Hepatocyte (in vitro differentiated cells): ENCODE data around the gene SMAD1. TPM values are rescaled to one million over a fixed set of nuclear protein-coding genes. Genes with fewer than 3 reads are reported as not detected.

Experiments
- DNase-seq: peaks from one replicate; pipeline ENCODE4 v3.0.0-alpha.2; 2016; ENCODE audit warnings: low spot score
- H2AFZ ChIP-seq: fragments of 200-600 bp; sonication (generic); 2 replicates; pipeline ENCODE4 v1.6.0; 2016; ENCODE audit warnings: antibody characterized with exemption, mild to moderate bottlenecking
- H3K27ac ChIP-seq: fragments of 200-600 bp; sonication (generic); 2 replicates; pipeline ENCODE4 v1.5.1; 2016; ENCODE audit warnings: mild to moderate bottlenecking
- H3K27me3 ChIP-seq: fragments of 200-600 bp; sonication (generic); 2 replicates; pipeline ENCODE4 v1.6.1; 2016
- H3K36me3 ChIP-seq: fragments of 200-600 bp; sonication (generic); replicated peaks from 2 replicates; pipeline ENCODE4 v1.5.1; 2016; ENCODE audit warnings: low read depth; ENCODE audit not compliant: insufficient read depth
- H3K4me1 ChIP-seq: fragments of 200-600 bp; sonication (generic); 2 replicates; pipeline ENCODE4 v1.5.1; 2016; ENCODE audit warnings: mild to moderate bottlenecking, moderate library complexity; ENCODE audit not compliant: insufficient read depth
- H3K4me2 ChIP-seq: fragments of 200-600 bp; sonication (generic); 2 replicates; pipeline ENCODE4 v1.6.0; 2016
- H3K4me3 ChIP-seq: fragments of 200-600 bp; sonication (generic); 2 replicates; pipeline ENCODE4 v1.5.1; 2016; ENCODE audit warnings: mild to moderate bottlenecking
- H3K79me2 ChIP-seq: fragments of 200-600 bp; sonication (generic); 2 replicates; pipeline ENCODE4 v1.6.0; 2017; ENCODE audit warnings: mild to moderate bottlenecking
- H3K9me2 ChIP-seq: fragments of 200-600 bp; sonication (generic); replicated peaks from 2 replicates; pipeline ENCODE4 v1.6.0; 2017; ENCODE audit warnings: mild to moderate bottlenecking; ENCODE audit not compliant: insufficient read depth
- H3K9me3 ChIP-seq: fragments of 200-600 bp; sonication (generic); 2 replicates; pipeline ENCODE4 v1.5.1; 2016; ENCODE audit warnings: low read depth, mild to moderate bottlenecking
- H4K20me1 ChIP-seq: fragments of 200-600 bp; sonication (generic); 2 replicates; pipeline ENCODE4 v1.6.0; 2016; ENCODE audit warnings: mild to moderate bottlenecking; ENCODE audit not compliant: insufficient read depth, poor library complexity, severe bottlenecking
- EZH2 ChIP-seq: fragments of 200-600 bp; sonication (generic); IDR thresholded peaks from 2 replicates; pipeline ENCODE4 v1.6.1; 2016; ENCODE audit warnings: antibody characterized with exemption, mild to moderate bottlenecking, borderline replicate concordance
- EZH2phosphoT487 ChIP-seq: fragments of 200-600 bp; sonication (generic); IDR thresholded peaks from one replicate; pipeline ENCODE4 v1.6.1; 2018; ENCODE audit warnings: antibody characterized with exemption, mild to moderate bottlenecking, low read depth, moderate library complexity; ENCODE audit not compliant: unreplicated experiment, severe bottlenecking
- WGBS: methylation state at CpG from one replicate; pipeline ENCODE4 v1.1.6; 2016; ENCODE audit warnings: low lambda C conversion rate; ENCODE audit errors: missing lambda C conversion rate; 5-methylcytosine and 5-hydroxymethylcytosine counted together
- polyA plus RNA-seq: library from polyadenylated mRNA; unstranded; fragments of >200 nt; fragmentation: Nextera tagmentation; extraction: Ambion mirVana; gene quantifications from 2 replicates; pipeline ENCODE4 v1.2.1, GENCODE V29; 2016
- total RNA-seq: library from RNA; depleted of rRNA; stranded (reverse); fragments of >200 nt; gene quantifications from 2 replicates; pipeline ENCODE4 v1.2.3, GENCODE V29; 2014
- TF ChIP-seq, protein P1 (sequence below): fragments of 200-600 bp; sonication (generic); IDR thresholded peaks from 2 replicates; pipeline ENCODE4 v1.5.1; 2016; ENCODE audit warnings: antibody characterized with exemption, mild to moderate bottlenecking; ENCODE audit not compliant: poor library complexity

Gene SMAD1
- total and polyA plus RNA-seq, 2 experiments from 2014 or later: 18.1 to 24.1 TPM

DNA sequence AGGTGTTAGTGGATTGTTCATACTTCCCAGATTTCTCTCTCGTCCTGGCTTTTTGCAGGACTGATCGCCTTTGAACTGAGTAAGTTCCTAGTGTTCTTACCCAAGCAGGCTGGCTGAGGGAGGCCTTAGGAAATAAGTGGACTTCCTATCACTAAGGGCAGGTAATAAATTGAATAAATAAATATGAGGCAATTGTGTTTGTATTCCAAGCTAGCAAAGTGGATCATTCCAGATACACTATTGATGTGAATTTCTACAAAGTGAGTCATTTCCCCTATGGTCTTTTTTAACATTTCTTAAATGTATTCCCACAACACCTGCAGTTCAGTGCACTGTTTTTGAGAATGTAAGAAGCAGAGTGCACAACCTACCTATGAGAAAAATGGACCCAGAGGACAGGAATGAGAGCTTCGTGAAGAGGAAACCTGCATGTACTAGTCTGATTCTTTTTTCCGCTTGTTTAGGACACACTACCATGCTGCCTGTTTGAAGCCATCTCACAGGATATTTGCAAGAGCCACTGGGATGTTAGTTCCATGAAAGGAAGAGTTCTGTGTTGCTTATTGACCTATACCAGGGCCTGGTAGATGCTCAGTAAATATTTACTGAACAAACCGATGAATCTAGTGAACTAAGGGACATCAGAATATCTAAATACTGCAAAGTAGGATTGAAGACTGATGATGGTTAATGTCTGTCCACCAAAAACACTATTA lies 29.0 kb upstream of the SMAD1 start:
- no peak overlapping the region for H3K4me2 ChIP-seq
- WGBS: 86% methylated on average over 5 of the region's 5 CpGs

DNA sequence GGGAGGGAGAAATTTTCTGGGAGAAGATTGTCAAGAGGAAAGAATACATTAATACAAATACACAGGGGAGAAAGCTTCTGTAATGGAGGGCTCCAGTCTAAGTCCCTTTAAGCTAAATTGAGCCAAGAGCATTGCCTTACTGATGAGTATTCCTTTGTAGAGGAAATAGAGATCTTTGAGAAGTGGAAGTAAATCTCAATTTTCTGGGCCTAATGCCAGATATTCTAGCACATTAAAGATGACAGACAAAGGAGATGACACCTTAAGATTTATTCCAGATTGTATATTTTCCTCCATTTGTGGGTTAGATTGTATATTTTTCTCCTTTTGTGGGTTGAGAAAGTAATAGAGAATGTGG lies 28.5 kb upstream of the SMAD1 start:
- Histone ChIP-seq H3K9me3 (no peaks in the 10 kb centered on the region), H3K27ac (no peak overlapping the region), H3K36me3 (no peaks in the 10 kb centered on the region), H3K4me1 (no peaks in the 10 kb centered on the region), H3K27me3 (no peaks in the 10 kb centered on the region), H3K4me2 (no peak overlapping the region), H2AFZ (no peak overlapping the region), H3K4me3 (no peak overlapping the region), H3K79me2 (no peaks in the 10 kb centered on the region), H3K9me2 (no peaks in the 10 kb centered on the region), H4K20me1 (no peaks in the 10 kb centered on the region)
- TF ChIP-seq EZH2: no peak
- TF ChIP-seq EZH2phosphoT487: no peak
- TF ChIP-seq, protein P1, sequence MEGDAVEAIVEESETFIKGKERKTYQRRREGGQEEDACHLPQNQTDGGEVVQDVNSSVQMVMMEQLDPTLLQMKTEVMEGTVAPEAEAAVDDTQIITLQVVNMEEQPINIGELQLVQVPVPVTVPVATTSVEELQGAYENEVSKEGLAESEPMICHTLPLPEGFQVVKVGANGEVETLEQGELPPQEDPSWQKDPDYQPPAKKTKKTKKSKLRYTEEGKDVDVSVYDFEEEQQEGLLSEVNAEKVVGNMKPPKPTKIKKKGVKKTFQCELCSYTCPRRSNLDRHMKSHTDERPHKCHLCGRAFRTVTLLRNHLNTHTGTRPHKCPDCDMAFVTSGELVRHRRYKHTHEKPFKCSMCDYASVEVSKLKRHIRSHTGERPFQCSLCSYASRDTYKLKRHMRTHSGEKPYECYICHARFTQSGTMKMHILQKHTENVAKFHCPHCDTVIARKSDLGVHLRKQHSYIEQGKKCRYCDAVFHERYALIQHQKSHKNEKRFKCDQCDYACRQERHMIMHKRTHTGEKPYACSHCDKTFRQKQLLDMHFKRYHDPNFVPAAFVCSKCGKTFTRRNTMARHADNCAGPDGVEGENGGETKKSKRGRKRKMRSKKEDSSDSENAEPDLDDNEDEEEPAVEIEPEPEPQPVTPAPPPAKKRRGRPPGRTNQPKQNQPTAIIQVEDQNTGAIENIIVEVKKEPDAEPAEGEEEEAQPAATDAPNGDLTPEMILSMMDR: no peak
- no peak for DNase-seq

More for the DNA sequence above, 29.0 kb upstream of the SMAD1 start:
- no peak for DNase-seq
- no peaks in the 10 kb centered on the region for H4K20me1 ChIP-seq
- no peaks in the 10 kb centered on the region for H3K79me2 ChIP-seq
- H3K4me3 ChIP-seq: no peak overlapping the region
- no peaks in the 10 kb centered on the region for H3K36me3 ChIP-seq
- no peaks in the 10 kb centered on the region for H3K27me3 ChIP-seq
- H3K4me1 ChIP-seq: no peaks in the 10 kb centered on the region
- no peak for TF ChIP-seq EZH2
- TF ChIP-seq, protein P1: no peak
- no peak for TF ChIP-seq EZH2phosphoT487
- no peaks in the 10 kb centered on the region for H3K9me3 ChIP-seq
- H3K27ac ChIP-seq: no peak overlapping the region
- H2AFZ ChIP-seq: no peak overlapping the region
- H3K9me2 ChIP-seq: no peaks in the 10 kb centered on the region

DNA sequence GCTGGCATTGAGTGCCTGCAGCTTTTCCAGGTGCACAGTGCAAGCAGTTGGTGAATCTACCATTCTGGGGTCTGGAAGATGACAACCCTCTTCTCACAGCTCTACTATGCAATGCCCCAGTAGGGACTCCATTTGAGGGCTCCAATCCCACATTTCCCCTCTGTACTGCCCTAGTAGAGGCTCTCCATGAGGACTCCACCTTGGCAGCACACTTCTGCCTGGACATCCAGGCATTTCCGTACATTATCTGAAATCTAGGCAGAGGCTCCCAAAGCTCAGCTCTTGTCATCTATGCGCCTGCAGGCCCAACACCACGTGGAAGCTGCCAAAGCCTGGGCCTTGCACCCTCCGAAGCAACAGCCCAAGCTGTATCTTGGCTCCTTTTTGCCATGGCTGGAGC lies 8.4 kb upstream of the SMAD1 start:
- H3K27me3 ChIP-seq: no peaks in the 10 kb centered on the region
- H3K9me3 ChIP-seq: no peaks in the 10 kb centered on the region
- H3K4me3 ChIP-seq: no peak overlapping the region
- H4K20me1 ChIP-seq: no peaks in the 10 kb centered on the region
- H3K36me3 ChIP-seq: no peaks in the 10 kb centered on the region
- H3K4me1 ChIP-seq: no peaks in the 10 kb centered on the region
- no peak overlapping the region for H2AFZ ChIP-seq
- no peak overlapping the region for H3K27ac ChIP-seq
- H3K79me2 ChIP-seq: no peaks in the 10 kb centered on the region
- DNase-seq: no peak
- no peak for TF ChIP-seq EZH2phosphoT487
- no peak overlapping the region for H3K4me2 ChIP-seq
- H3K9me2 ChIP-seq: no peaks in the 10 kb centered on the region
- WGBS: 81% methylated on average over 4 of the region's 4 CpGs

DNA sequence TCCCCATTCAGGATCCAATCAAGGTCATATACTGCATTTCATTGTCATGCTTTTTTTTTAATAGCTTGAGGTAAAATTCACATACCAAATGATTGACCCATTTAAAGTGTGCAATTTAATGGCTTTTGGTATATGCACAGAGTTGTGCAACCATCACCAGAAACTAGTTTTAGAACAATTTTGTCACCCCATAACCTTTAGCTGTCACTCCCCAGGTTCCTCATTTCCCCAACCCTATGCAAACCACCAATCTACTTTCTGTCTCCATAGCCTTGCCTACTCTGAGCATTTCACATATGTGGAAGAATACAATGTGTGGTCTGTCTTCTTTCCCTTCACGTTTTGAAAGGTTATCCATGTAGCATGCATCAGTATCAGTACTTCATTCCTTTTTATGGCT lies 1.4 kb upstream of the SMAD1 start:
- Histone ChIP-seq H3K4me1 (peaks cover 12% of the 10 kb centered on the region), H4K20me1 (peaks cover 7% of the 10 kb centered on the region), H3K27me3 (no peaks in the 10 kb centered on the region), H3K9me3 (no peaks in the 10 kb centered on the region), H3K4me2 (no peak overlapping the region), H3K27ac (no peak overlapping the region), H3K4me3 (no peak overlapping the region), H3K36me3 (no peaks in the 10 kb centered on the region), H2AFZ (no peak overlapping the region), H3K9me2 (no peaks in the 10 kb centered on the region), H3K79me2 (peaks cover 30% of the 10 kb centered on the region)
- WGBS: 58% methylated on average over 1 of the region's 1 CpG
- no peak for DNase-seq
- TF ChIP-seq EZH2phosphoT487 (no peak), EZH2 (no peak)
- TF ChIP-seq, protein P1: no peak
